Brain microvascular endothelial cell (primary cell): Measurements from ENCODE around the gene A4GALT.
"Not testable (repeated sequence)": the region's sequence is repeated elsewhere in the genome, so short reads cannot be mapped to it uniquely, and the experiment has no call there.

Source experiments
- DNase-seq: peaks from one replicate; pipeline ENCODE4 v3.0.0-alpha.2; 2020
- H3K27ac ChIP-seq: fragments of 250-450 bp; sonication (Bioruptor Pico); 2 replicates; pipeline ENCODE4 v1.5.1; 2020; ENCODE audit warnings: mild to moderate bottlenecking, moderate library complexity
- H3K27me3 ChIP-seq: fragments of 250-450 bp; sonication (Bioruptor Pico); replicated peaks from 2 replicates; pipeline ENCODE4 v1.5.1; 2020; ENCODE audit warnings: mild to moderate bottlenecking
- H3K36me3 ChIP-seq: fragments of 250-450 bp; sonication (Bioruptor Pico); replicated peaks from 2 replicates; pipeline ENCODE4 v1.5.1; 2020; ENCODE audit warnings: mild to moderate bottlenecking
- H3K4me3 ChIP-seq: 2 replicates; pipeline ENCODE4 v1.5.1; 2011; ENCODE audit warnings: low read depth, mild to moderate bottlenecking, control low read depth, low read length, moderate library complexity
- CTCF ChIP-seq: IDR thresholded peaks from 2 replicates; pipeline ENCODE4 v1.5.1; 2011; ENCODE audit warnings: low read depth, mild to moderate bottlenecking, moderate library complexity, low read length, control low read depth, inconsistent platforms; ENCODE audit errors: missing control alignments
- in situ Hi-C: cut with HindIII; loops from 2 replicates; pipeline ENCODE4 v1.10.0; 2017; ENCODE audit warnings: low sequenced_read_pairs, low pct_ligation_motif_present

A4GALT gene

GRCh38 chr22:42670046-42670445 lies 50.6 kb downstream of the A4GALT start:
- Histone ChIP-seq H3K36me3 (no peaks in the 10 kb centered on the region), H3K4me3 (no peak overlapping the region), H3K27ac (no peak overlapping the region), H3K27me3 (no peaks in the 10 kb centered on the region)
- TF ChIP-seq CTCF = no peak
- no peak for DNase-seq
- in situ Hi-C loops = no loop called here

- H3K36me3 ChIP-seq, H3K4me3 ChIP-seq, in situ Hi-C loops, H3K27me3 ChIP-seq, H3K27ac ChIP-seq, DNase-seq: not testable (repeated sequence)
These were observed 54.3 kb downstream of the A4GALT start for GRCh38 chr22:42666393-42666792.

GRCh38 chr22:42664976-42665831 lies 55.5 kb downstream of the A4GALT start:
- DNase-seq = no peak
- Histone ChIP-seq H3K27me3 (no peaks in the 10 kb centered on the region), H3K4me3 (no peak overlapping the region), H3K36me3 (no peaks in the 10 kb centered on the region), H3K27ac (no peak overlapping the region)
- no peak for TF ChIP-seq CTCF
- in situ Hi-C loops = no loop called here

GRCh38 chr22:42661985-42662831 lies 58.5 kb downstream of the A4GALT start:
- peak overlapping the region; percentile 63 for H3K4me3 ChIP-seq
- H3K27ac ChIP-seq = no peak overlapping the region

GRCh38 chr22:42656578-42656977 lies 64.1 kb downstream of the A4GALT start:
- TF ChIP-seq CTCF = no peak
- H3K27me3 ChIP-seq = no peaks in the 10 kb centered on the region
- no peak for DNase-seq
- H3K27ac ChIP-seq = no peak overlapping the region
- in situ Hi-C loops = no loop called here
- no peaks in the 10 kb centered on the region for H3K36me3 ChIP-seq
- H3K4me3 ChIP-seq = no peak overlapping the region

More at GRCh38 chr22:42661985-42662831, 58.5 kb downstream of the A4GALT start:
- peak; percentile 45 for DNase-seq
- Histone ChIP-seq H3K36me3 (no peaks in the 10 kb centered on the region), H3K27me3 (no peaks in the 10 kb centered on the region)
- in situ Hi-C loops = no loop called here
- peak; percentile 70 for TF ChIP-seq CTCF

GRCh38 chr22:42655693-42656092 lies 65.0 kb downstream of the A4GALT start:
- Histone ChIP-seq H3K27me3 (no peaks in the 10 kb centered on the region), H3K4me3 (no peak overlapping the region), H3K27ac (no peak overlapping the region), H3K36me3 (no peaks in the 10 kb centered on the region)
- no peak for DNase-seq
- TF ChIP-seq CTCF = no peak
- in situ Hi-C loops = no loop called here
